ENCODE measurements around the gene TSC22D3.

TSC22D3 gene

DNA sequence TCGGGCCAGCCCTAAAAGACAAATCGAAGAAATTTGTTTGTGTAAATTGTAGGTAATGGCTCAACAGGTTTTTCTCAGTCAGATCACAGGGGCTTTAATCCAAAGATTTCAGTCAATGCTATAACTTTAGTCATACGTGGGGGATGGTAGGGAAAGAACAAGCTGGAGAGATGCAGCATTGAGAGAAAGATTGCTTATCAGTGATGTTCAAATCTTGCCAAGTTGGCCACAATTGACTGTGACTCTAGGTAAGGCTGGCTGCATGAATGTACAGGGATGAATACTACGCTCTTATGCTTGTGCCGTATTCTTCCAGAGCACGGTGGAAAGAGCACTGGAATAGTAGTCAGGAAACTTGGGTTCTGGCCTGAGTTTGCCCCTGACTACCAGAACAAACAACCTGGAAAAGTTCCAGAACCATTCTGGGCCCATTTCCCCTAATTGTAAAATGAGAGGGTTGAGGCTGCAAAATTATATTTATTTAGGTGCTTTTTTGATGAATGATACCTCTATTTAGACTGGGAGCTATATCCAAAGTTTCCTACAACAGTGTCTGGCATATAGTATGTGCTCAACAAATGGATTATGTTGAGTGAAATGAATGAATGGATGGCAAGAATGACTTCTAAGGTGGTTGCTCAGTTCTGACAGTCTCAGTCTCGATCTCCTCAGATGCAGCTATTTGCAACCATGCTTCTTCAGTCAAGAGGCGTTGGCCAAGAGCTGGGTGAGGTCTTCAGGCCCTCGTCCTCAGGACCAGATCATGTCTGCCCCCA is 44.4 kb downstream of the TSC22D3 start:
- TF ChIP-seq, protein P1, sequence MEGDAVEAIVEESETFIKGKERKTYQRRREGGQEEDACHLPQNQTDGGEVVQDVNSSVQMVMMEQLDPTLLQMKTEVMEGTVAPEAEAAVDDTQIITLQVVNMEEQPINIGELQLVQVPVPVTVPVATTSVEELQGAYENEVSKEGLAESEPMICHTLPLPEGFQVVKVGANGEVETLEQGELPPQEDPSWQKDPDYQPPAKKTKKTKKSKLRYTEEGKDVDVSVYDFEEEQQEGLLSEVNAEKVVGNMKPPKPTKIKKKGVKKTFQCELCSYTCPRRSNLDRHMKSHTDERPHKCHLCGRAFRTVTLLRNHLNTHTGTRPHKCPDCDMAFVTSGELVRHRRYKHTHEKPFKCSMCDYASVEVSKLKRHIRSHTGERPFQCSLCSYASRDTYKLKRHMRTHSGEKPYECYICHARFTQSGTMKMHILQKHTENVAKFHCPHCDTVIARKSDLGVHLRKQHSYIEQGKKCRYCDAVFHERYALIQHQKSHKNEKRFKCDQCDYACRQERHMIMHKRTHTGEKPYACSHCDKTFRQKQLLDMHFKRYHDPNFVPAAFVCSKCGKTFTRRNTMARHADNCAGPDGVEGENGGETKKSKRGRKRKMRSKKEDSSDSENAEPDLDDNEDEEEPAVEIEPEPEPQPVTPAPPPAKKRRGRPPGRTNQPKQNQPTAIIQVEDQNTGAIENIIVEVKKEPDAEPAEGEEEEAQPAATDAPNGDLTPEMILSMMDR (IDR thresholded peaks at IDR 0.05): no peak
- no peak for TF ChIP-seq ZFX (IDR thresholded peaks at IDR 0.05; ENCODE audit: borderline replicate concordance)
- H3K27ac ChIP-seq: peak overlapping the region; percentile 23; the same call in 1 of the 2 replicates

DNA sequence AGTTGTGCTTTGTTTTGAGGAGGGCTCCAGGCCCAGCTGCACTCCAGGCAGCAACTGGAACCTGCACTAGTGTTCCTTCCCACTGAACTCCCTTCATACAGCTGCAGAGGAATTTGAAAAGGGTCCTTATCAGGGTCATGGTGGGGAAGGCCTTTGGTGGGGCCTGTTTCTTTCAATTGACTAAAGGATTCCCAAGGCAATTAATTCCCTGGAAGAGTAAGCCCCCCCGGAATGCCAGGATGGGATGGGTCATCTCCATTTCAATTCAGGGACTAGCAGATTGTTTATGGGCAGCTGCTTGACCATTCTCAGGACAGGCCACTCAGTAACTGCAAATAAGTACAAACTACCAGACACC is 45.3 kb downstream of the TSC22D3 start:
- TF ChIP-seq, protein P1 (IDR thresholded peaks at IDR 0.05): no peak
- no peak for TF ChIP-seq ZFX (IDR thresholded peaks at IDR 0.05; ENCODE audit: borderline replicate concordance)
- H3K27ac ChIP-seq: peak overlapping the region; percentile 23; the same call in 1 of the 2 replicates

DNA sequence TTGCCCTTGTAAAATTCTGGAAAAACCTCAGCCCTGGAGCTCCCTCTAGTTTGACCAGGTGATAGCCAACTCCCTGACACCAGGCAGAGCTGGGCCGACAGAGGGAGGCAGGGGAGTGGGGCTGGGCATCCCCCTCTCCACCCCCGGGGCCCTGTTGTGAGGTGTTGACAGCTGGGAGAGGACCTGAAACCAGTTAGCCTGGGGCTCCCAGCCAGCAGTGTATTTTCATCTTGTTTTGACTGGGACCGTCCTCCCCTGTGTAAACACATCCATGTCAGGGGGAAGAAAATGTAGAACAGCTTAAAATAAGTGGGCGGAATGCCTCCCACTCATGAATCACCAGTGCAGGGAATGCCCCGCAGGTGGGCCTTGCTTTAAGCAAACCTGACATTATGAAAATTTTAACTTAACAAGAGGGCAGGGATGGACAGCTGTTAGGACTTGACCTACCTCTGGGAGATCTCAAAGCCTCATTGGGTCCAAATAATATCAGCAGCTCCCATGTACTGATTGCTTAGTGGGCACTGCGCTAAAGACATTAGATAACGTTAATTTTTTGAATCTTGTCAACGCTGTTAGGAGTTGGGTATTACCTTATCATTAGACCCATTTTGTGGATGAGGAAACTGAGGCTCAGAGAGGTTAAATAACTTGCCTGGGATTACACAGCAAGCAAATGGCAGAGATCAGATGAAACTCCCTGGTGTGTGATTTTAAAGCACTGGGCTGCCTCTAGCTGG is 45.9 kb downstream of the TSC22D3 start:
- TF ChIP-seq ZFX (IDR thresholded peaks at IDR 0.05; ENCODE audit: borderline replicate concordance): no peak
- TF ChIP-seq, protein P1 (IDR thresholded peaks at IDR 0.05): no peak
- H3K27ac ChIP-seq: no peak overlapping the region

DNA sequence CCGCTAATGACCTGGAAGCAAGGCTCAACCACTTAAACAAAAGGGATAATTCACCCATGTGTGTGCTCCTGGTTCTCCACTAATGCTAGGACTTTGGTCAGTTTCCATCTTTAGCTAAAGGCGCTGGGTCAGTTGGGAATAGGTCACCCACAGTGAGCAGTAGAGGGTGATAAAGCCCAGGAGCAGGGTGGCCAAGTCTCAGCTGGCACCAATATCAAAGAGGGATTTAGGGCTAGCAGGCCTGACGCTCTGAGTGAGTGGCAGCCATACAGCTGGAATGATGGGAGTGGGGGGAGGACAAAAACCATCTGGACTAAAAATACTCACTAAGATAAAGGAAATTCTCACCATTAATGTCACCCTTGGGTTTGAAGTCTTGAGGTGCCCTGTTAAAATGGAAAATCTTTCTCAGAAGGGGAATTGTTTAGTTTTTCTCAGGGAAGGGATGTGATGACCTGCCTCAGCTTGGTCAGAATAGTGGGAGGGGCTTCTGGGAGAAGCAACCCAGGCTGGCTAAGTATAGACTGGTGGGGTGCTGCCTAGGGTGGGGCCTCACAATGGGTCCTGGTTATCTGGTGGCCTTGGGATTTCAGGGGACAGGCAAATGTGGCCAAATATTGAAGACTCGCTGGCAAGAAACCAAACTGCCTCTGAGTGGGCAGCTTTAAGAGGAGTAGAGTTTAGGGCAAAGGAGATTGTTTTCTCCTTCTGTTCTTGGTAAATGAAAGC is 47.1 kb downstream of the TSC22D3 start:
- H3K27ac ChIP-seq: peak overlapping the region; percentile 92; the same call in 1 of the 2 replicates
- TF ChIP-seq, protein P1 (IDR thresholded peaks at IDR 0.05): no peak
- no peak for TF ChIP-seq ZFX (IDR thresholded peaks at IDR 0.05; ENCODE audit: borderline replicate concordance)

DNA sequence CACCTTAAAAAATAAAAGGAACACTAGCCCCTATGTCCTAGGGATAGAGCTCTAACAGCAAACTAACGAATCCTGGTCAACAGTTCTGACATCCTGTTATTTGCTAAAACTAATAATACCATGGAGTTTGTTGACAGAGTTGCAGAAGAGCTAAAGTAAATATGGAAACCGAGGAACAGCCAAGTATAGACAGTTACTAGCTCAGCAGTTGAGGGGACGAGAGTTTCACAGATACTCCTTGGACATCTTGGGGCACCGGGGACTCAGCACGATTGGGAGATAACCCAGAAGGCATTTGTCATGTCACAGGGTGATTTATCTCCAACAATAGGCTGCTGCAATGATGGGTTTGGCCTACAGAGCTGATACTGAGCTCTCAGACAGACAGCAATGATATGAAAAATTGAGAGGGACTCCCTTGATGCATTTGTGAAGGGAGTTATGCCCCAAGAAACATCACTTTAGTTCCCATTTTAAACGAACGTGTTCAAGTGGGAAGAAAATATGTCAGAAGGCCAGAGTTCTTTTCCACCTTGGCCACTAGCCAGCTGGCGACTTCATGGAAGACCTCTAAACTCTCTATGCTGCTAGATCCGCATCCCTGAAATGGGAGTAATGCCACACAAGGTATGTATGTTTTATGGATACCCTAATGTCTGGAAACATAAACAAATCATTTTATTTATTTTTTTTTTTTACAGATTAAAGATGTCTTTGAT is 48.6 kb downstream of the TSC22D3 start:
- no peak for TF ChIP-seq ZFX (IDR thresholded peaks at IDR 0.05; ENCODE audit: borderline replicate concordance)
- TF ChIP-seq, protein P1 (IDR thresholded peaks at IDR 0.05): no peak
- peak overlapping the region; percentile 92 for H3K27ac ChIP-seq

DNA sequence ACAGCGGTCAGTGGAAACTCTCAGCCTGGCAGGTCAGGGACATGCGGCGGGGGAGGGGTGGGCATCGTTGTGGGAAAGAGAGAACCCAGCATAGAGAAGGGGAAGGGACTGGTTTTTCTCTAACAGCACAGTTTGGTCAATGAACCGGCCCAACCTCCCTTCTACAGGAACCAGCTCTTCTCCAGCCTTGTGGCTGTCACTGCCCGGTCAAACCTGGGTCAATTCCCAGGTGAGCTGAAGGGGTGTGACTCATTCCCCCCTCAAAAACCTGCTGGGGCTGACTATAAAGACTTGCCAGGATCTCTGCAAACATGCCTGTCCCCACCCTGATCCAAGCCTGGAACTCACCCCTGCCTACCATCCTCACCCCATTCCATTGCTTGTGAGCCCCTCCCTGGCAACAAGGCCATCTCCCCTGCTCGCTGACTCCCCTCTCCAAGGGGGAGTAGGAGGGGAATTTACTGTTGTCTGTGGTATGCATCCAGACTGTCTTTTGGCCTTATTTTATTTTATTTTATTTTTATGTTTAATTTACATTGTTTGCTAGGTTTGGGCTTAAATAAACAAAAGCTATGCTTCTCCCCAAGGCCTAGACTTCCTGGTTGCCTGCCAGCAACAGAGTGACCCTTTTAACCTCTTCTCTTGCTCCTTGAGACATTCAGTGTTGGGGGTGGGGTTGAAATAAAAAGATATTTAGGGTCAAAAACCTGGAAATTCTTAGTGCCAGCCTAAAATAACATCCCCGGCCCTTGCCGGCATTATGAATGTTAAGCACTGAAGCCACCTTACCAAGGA is 49.6 kb downstream of the TSC22D3 start:
- H3K27ac ChIP-seq: peak overlapping the region; percentile 92
- TF ChIP-seq, protein P1 (IDR thresholded peaks at IDR 0.05): no peak
- no peak for TF ChIP-seq ZFX (IDR thresholded peaks at IDR 0.05; ENCODE audit: borderline replicate concordance)
